AG08396 (cell line): Measurements from ENCODE around the gene AHCYL2.
A peak's percentile ranks its signal among the peaks of the same experiment; 100 is the strongest.
"Not testable (repeated sequence)": the region's sequence is repeated elsewhere in the genome, so short reads cannot be mapped to it uniquely, and the experiment has no call there.

Source experiments
- DNase-seq: peaks from one replicate; pipeline ENCODE4 v3.0.0; 2012; ENCODE audit warnings: low spot score, mixed read lengths

AHCYL2 gene

GRCh38 chr7:129244220-129244619, 19.4 kb downstream of the AHCYL2 start:
- no peak for DNase-seq

- DNase-seq: no peak
These were observed 20.7 kb downstream of the AHCYL2 start for GRCh38 chr7:129245533-129245932.

DNA sequence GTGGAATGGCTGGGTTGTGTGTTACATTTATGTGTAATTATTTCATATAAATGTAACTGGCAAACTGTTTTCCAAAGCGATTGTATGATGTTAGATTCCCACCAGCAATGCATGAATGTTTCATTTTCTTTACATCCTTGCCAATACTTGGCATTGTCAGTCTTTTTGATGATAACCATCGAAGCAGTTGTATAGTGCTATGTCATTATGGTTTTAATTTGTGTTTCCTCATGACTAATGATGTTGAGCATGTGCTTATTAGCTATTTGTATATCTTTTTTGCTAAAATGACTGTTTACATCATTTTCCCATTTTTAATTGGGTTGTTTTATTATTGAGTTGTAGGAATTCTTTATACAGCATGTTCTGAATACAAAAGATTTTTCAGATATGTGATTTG, 22.3 kb downstream of the AHCYL2 start:
- DNase-seq: no peak

GRCh38 chr7:129252128-129252527, 27.3 kb downstream of the AHCYL2 start:
- no peak for DNase-seq

DNA sequence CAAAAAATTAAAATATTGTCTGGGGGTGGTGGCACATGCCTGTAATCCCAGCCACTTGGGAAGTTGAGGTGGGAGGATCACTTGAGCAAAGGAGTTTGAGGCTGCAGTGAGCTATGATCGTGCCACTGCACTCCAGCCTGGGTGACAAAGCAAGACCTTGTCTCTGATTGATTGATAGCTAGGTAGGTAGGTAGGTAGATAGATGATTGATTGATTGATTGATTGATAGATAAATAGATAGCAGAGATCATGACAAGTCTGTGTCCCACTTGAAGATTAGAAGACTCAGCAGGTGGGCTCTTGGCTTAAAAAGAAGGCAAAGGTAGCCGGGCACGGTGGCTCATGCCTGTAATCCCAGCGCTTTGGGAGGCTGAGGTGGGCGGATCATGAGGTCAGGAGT, 27.8 kb downstream of the AHCYL2 start:
- DNase-seq: not testable (repeated sequence)

GRCh38 chr7:129255800-129256199, 31.0 kb downstream of the AHCYL2 start:
- DNase-seq: no peak

DNA sequence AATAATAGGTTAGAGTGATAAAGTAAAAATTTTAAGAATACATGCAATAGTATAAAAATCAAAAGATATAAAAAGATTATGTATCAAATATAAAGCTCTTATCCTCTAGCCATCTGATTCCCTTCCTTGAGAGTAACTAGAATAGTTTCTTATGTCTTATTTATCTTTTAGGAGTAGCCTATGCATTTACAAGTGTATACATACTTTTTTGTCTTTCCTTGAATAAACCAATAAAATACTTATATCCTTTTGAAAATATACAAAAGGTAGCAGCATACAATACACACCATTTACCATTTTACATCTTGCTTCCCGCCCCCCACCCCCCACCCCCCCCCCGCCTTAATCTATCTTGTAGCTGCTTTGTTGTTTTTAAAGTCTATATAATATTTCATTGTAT, 31.4 kb downstream of the AHCYL2 start:
- DNase-seq: no peak

DNA sequence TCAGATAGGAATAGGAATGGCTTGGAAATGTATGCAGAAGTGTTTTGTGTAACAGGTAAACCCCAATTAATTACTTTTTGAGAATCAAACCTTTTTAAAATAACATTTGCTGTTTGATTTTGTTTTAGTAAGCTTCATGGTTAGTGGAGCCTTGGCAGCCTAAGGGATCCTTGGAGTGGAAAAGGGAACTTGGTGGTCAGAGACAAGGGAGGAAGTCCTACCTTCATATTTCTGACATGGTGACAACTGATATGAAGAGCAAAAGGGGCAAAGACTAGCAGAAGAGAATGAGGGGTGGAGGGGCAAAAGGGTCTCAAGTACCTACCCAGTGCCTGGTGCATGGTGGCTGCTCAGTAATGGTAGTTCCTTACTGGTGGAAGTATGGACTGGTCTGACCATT, 32.3 kb downstream of the AHCYL2 start:
- DNase-seq: no peak

GRCh38 chr7:129258649-129259389, 34.0 kb downstream of the AHCYL2 start:
- DNase-seq: no peak

GRCh38 chr7:129262324-129262723, 37.5 kb downstream of the AHCYL2 start:
- DNase-seq: no peak

GRCh38 chr7:129263168-129263567, 38.3 kb downstream of the AHCYL2 start:
- no peak for DNase-seq

- no peak for DNase-seq
These were observed 39.7 kb downstream of the AHCYL2 start for GRCh38 chr7:129264534-129264933.

DNA sequence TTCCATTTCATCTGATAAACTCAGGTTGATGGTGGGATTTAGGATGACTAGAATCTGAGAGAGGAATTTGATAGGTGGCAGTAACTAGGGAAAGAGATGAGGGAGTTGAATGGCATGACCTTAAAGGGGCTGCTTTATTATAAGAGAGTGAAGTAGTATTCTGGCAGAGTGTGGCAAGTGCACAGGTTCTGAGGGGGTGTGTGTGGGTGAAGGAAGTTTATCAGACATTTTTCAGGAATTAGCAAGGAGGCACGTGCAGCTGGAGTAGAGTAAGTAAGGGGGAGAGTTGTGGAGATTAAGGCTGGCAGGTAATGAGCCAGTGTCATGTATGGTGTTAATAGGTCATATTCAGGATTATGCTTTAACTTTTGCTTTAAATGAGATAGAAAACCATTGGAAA, 40.5 kb downstream of the AHCYL2 start:
- DNase-seq: no peak

DNA sequence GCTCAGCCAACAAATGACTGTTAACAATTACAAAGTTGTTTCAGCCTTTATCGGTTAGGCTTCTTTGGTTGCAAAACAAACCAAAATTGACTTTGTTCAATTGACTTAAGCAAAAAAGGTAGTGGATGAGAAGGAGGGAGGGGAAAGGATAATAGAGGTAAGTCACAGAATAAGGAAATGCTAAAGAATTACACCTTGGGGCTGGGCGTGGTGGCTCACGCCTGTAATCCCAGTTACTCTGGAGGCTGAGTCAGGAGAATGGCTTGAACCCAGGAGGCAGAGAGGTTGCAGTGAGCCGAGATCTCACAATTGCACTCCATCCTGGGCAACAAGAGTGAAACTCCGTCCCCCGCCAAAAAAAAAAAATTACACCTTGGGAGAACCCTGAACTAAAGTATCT, 41.4 kb downstream of the AHCYL2 start:
- DNase-seq: no peak

- no peak for DNase-seq
These were observed 45.2 kb downstream of the AHCYL2 start for GRCh38 chr7:129270077-129270476.

DNA sequence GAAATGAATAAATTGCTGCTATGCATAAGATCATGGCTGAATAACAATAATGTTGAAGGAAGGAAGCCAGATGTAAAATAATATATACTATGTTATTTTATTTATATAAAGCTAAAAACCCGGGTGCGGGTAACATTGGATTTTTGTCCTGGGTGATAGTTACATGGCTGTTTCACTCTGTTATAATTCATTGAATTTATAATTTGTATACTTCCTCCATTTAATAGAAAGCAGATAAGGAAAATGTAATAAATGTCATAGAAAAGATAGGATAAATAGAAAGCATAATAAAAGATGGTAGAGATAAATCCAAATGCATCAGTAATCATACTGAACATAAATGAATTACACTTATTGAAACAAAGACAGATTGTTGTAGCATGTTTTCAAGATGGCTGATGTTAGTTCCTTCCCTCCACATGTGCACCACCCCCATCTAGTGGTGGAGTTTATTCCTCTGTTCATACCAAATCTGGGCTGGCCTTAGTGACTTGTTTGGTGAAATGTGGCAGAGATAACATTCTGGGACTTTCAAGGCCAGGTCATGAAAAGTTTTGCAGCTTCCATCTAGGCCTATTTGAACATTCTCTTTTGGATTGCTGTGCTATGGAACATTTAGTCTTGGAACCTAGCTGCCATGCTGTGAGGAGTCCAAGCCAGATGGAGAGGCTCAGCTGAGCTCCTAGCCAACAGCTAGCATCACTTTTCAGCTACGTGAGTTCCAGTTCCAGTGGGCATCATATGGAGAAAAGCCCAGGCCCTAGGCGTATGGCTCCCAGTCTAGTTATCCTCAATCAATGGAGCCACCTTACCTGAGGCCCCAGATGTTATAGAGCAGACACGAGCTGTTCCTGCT, 46.9 kb downstream of the AHCYL2 start:
- DNase-seq: peak; percentile 28

GRCh38 chr7:129273936-129274335, 49.1 kb downstream of the AHCYL2 start:
- DNase-seq: no peak

DNA sequence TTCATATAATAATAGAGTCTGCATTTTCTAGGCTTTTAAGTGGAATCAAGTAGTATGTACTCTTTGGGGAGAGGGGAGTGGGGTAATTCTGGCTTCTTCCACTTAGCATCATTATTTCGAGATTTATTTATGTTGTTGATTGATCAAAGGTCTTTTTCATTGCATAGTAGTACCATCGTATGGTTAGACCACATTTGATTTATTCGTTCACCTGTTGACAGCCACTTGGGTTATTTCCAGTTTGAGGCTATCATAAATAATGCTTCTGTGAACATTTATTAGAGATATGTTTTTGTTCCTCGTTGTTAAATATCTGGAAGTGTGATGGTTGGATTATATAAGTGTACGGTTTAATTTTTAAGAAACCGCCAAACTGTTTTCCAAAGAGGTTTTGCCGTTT, 52.8 kb downstream of the AHCYL2 start:
- DNase-seq: no peak

GRCh38 chr7:129278688-129279087, 53.9 kb downstream of the AHCYL2 start:
- no peak for DNase-seq

- DNase-seq: no peak
These were observed 54.9 kb downstream of the AHCYL2 start for GRCh38 chr7:129279757-129280156.

DNA sequence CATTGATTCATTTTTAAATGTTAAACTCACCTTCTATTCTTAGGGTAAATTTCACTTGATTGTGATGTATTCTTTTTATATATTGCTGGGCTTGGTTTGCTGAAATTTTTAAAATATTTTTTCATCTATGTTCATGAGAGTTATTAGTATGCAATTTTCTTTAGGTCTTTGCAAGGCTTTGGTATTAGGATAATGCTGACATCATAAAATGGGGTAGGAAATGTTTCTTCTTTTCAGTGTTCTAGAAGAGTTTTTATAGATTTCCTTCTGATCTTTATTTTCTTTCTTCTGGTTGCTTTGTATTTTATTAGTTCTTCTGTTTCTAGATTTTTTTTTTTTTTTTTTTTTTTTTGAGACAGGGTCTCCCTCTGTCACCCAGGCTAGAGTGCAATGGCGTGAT, 56.3 kb downstream of the AHCYL2 start:
- no peak for DNase-seq

- no peak for DNase-seq
These were observed 58.0 kb downstream of the AHCYL2 start for GRCh38 chr7:129282865-129283264.

GRCh38 chr7:129283936-129284335, 59.1 kb downstream of the AHCYL2 start:
- no peak for DNase-seq
